BLaER1 treated with 17β-estradiol and CSF1 and Interleukin-3, amounts not matched to agents 10 nM and 100 nM (cell line): ENCODE results near the gene NLGN1.
A peak's percentile ranks its signal among the peaks of the same experiment; 100 is the strongest.
"Not testable (repeated sequence)": the region's sequence is repeated elsewhere in the genome, so short reads cannot be mapped to it uniquely, and the experiment has no call there.

Experiments
- H3K27ac ChIP-seq, 11 experiments: shearing (Covaris generic); formaldehyde crosslinking; 2 replicates each; pipeline ENCODE4 v1.8.1; 2022
- H3K27me3 ChIP-seq, 11 experiments: shearing (Covaris generic); formaldehyde crosslinking; 2 replicates each; pipeline ENCODE4 v1.8.1; 2022
- H3K36me3 ChIP-seq, 11 experiments: shearing (Covaris generic); formaldehyde crosslinking; 2 replicates each; pipeline ENCODE4 v1.8.1; 2022
- H3K4me1 ChIP-seq, 10 experiments: shearing (Covaris generic); formaldehyde crosslinking; 2 replicates each; pipeline ENCODE4 v1.8.1; 2022
- H3K4me2 ChIP-seq, 11 experiments: shearing (Covaris generic); formaldehyde crosslinking; 2 replicates each; pipeline ENCODE4 v1.8.1; 2022
- H3K4me3 ChIP-seq, 10 experiments: shearing (Covaris generic); formaldehyde crosslinking; 2 replicates each; pipeline ENCODE4 v1.8.1; 2022
- H3K9ac ChIP-seq, 11 experiments: shearing (Covaris generic); formaldehyde crosslinking; 2 replicates each; pipeline ENCODE4 v1.8.1; 2022
- H3K9me3 ChIP-seq, 11 experiments: shearing (Covaris generic); formaldehyde crosslinking; replicated peaks in 1 of 11; 2 replicates each; pipeline ENCODE4 v1.8.1; 2022
- H4K20me1 ChIP-seq, 11 experiments: shearing (Covaris generic); formaldehyde crosslinking; 2 replicates each; pipeline ENCODE4 v1.8.1; 2022
- Cebpa-rat ChIP-seq, 11 experiments: shearing (Covaris generic); IDR thresholded peaks; 2 replicates each; pipeline ENCODE4 v1.8.1; 2022

Gene NLGN1

GRCh38 chr3:173397161-173398110, at the start of gene NLGN1:
TSS of gene NLGN1 (plus strand) at chr3:173397744.
- Histone ChIP-seq H3K4me3 (peak within 1 kb of the TSS; percentile 65 to 81 (median 69)), H3K27me3 (peaks cover 33 to 77% (median 66%) of the 10 kb centered on the region in 11 experiments), H3K9ac (peak within 1 kb of the TSS in 10 of 11 experiments; percentile 51 to 82 (median 64); a peak in 21 of 22 replicates), H3K9me3 (no peaks in the 10 kb centered on the region), H4K20me1 (peaks cover 0 to 20% (median 2%) of the 10 kb centered on the region in 11 experiments; a peak in 10 of 22 replicates), H3K36me3 (no peaks in the 10 kb centered on the region), H3K4me1 (peaks cover 21 to 36% (median 33%) of the 10 kb centered on the region in 10 experiments), H3K4me2 (peak within 1 kb of the TSS; percentile 88 to 99 (median 96)), H3K27ac (peak within 1 kb of the TSS in 1 of 11 experiments; percentile 14; a peak in 2 of 22 replicates)
- TF ChIP-seq Cebpa-rat (IDR thresholded peaks at IDR 0.05), result no peak

DNA sequence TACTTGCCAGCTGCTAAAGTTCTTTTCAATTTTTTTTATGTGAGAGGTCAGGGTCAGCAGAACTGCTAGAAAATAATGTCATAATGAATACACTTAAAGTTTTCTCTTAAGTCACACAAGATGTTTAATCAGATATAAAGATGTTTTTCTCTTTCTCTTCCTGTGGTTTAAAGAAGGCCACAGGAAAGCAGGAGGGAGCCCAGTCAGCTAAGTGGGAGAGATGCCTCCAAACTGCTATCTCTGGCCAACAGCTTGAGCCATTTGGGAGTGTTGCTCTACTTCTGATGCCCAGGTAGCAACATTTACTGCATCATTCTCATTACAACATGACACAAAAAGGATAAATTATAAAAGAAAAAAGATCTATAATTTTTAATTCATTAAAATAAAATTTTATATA, 45.7 kb upstream of the NLGN1 start:
- Histone ChIP-seq H3K36me3 (no peaks in the 10 kb centered on the region), H3K4me2 (no peak overlapping the region), H3K4me3 (no peak overlapping the region), H3K9me3 (peaks cover 11 to 20% (median 16%) of the 10 kb centered on the region in 11 experiments; a peak in 18 of 22 replicates), H3K27me3 (no peaks in the 10 kb centered on the region), H3K4me1 (peaks cover 0 to 7% (median 2%) of the 10 kb centered on the region in 10 experiments; a peak in 4 of 20 replicates), H3K9ac (no peak overlapping the region), H4K20me1 (no peaks in the 10 kb centered on the region), H3K27ac (no peak overlapping the region)
- TF ChIP-seq Cebpa-rat (IDR thresholded peaks at IDR 0.05), result no peak

- H3K4me1 ChIP-seq, H3K9ac ChIP-seq, H3K4me2 ChIP-seq, H4K20me1 ChIP-seq, H3K27ac ChIP-seq, H3K27me3 ChIP-seq, H3K36me3 ChIP-seq, H3K4me3 ChIP-seq: not testable (repeated sequence)
- peaks cover 11 to 20% (median 16%) of the 10 kb centered on the region in 11 experiments; a peak in 18 of 22 replicates for H3K9me3 ChIP-seq
Observed at GRCh38 chr3:173353137-173353536, 44.4 kb upstream of the NLGN1 start.

DNA sequence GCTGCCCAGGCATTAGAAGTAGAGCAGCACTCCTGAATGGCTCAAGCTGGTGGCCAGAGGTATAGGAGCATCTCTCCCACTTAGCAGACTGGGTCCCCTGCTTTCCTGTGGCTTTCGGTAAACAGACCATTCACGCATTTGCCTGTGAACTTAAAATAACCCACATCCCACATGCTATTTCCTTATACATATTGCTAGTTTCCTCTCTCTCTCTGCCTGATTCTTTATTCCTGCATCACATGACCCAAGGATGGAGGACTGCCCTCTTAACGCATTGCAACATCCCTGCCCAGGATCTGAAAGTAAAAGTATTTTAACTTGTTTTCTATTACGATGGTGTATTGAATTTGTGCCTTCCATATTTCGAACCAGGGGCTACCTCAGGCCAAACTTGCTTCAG, 43.4 kb upstream of the NLGN1 start:
- H3K27me3 ChIP-seq, result no peaks in the 10 kb centered on the region
- no peak overlapping the region for H3K27ac ChIP-seq
- H3K36me3 ChIP-seq, result no peaks in the 10 kb centered on the region
- no peak for TF ChIP-seq Cebpa-rat (IDR thresholded peaks at IDR 0.05)
- H4K20me1 ChIP-seq, result no peaks in the 10 kb centered on the region
- peaks cover 11 to 20% (median 16%) of the 10 kb centered on the region in 11 experiments; a peak in 18 of 22 replicates for H3K9me3 ChIP-seq
- H3K4me2 ChIP-seq, result peak overlapping the region in 2 of 11 experiments; percentile 3 to 27; a peak in 2 of 22 replicates
- no peak overlapping the region for H3K9ac ChIP-seq
- H3K4me3 ChIP-seq, result no peak overlapping the region
- H3K4me1 ChIP-seq, result peaks cover 0 to 7% (median 2%) of the 10 kb centered on the region in 10 experiments; a peak in 4 of 20 replicates

GRCh38 chr3:173371848-173372487, 25.6 kb upstream of the NLGN1 start:
- H3K27me3 ChIP-seq, result no peaks in the 10 kb centered on the region
- H3K27ac ChIP-seq, result no peak overlapping the region
- H4K20me1 ChIP-seq, result no peaks in the 10 kb centered on the region
- H3K9ac ChIP-seq, result no peak overlapping the region
- no peak overlapping the region for H3K4me2 ChIP-seq
- H3K4me1 ChIP-seq, result no peaks in the 10 kb centered on the region
- H3K9me3 ChIP-seq, result no peaks in the 10 kb centered on the region
- H3K36me3 ChIP-seq, result no peaks in the 10 kb centered on the region
- no peak overlapping the region for H3K4me3 ChIP-seq
- no peak for TF ChIP-seq Cebpa-rat (IDR thresholded peaks at IDR 0.05)

- no peak for TF ChIP-seq Cebpa-rat (IDR thresholded peaks at IDR 0.05)
- H3K9ac ChIP-seq, result no peak overlapping the region
- no peaks in the 10 kb centered on the region for H3K36me3 ChIP-seq
- no peaks in the 10 kb centered on the region for H3K27me3 ChIP-seq
- H3K9me3 ChIP-seq, result no peaks in the 10 kb centered on the region
- no peaks in the 10 kb centered on the region for H4K20me1 ChIP-seq
- no peak overlapping the region for H3K4me2 ChIP-seq
- no peak overlapping the region for H3K27ac ChIP-seq
- H3K4me3 ChIP-seq, result no peak overlapping the region
- no peaks in the 10 kb centered on the region for H3K4me1 ChIP-seq
Observed at GRCh38 chr3:173380681-173381080, 16.9 kb upstream of the NLGN1 start.

DNA sequence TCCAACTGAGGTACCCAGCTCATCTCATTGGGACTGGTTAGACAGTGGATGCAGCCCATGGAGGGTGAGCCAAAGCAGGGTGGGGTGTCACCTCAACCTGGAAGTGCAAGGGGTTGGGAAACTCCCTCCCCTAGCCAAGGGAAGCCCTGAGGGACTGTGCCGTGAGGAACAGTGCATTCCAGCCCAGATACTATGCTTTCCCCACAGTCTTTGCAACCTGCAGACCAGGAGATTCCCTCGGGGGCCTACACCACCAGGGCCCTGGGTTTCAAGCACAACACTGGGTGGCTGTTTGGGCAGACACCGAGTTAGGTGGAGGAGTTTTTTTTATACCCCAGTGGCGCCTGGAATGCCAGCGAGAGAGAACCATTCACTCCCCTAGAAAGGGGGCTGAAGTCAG, 15.6 kb upstream of the NLGN1 start:
- H3K27ac ChIP-seq, H3K36me3 ChIP-seq, H3K9ac ChIP-seq, H4K20me1 ChIP-seq, H3K4me3 ChIP-seq, H3K4me1 ChIP-seq, H3K4me2 ChIP-seq, H3K27me3 ChIP-seq, H3K9me3 ChIP-seq: not testable (repeated sequence)

DNA sequence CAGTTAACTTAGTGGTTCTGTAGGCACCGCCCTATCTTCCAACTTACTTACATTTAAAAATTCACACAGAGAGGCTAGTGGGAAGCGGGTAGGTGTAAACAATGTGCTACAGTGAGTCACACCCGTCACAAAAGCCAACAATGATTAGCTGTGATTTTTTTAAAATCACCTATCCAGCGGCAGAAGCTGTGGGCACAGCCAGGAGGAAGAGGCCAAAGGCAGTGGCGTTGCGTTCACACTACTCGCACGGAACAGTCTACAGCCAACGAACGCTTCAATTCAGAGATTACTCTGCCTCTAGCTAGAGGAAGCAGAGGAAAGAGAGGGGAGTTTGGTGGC, 2.5 kb upstream of the NLGN1 start:
- Histone ChIP-seq H3K27me3 (peaks cover 33 to 65% (median 57%) of the 10 kb centered on the region in 11 experiments), H3K4me3 (peak overlapping the region; percentile 65 to 81 (median 69)), H4K20me1 (peaks cover 0 to 20% (median 2%) of the 10 kb centered on the region in 11 experiments; a peak in 10 of 22 replicates), H3K36me3 (no peaks in the 10 kb centered on the region), H3K4me1 (peaks cover 21 to 34% (median 32%) of the 10 kb centered on the region in 10 experiments), H3K9ac (peak overlapping the region; percentile 43 to 82 (median 69); a peak in 21 of 22 replicates), H3K27ac (peak overlapping the region; percentile 19 to 85 (median 46); a peak in 17 of 22 replicates), H3K4me2 (peak overlapping the region; percentile 88 to 99 (median 96)), H3K9me3 (no peaks in the 10 kb centered on the region)
- TF ChIP-seq Cebpa-rat (IDR thresholded peaks at IDR 0.05), result no peak
